Upper lobe of right lung (tissue), 1 donor: ENCODE data around the gene CEP104. TPM values are rescaled to one million over a fixed set of nuclear protein-coding genes. Genes with fewer than 3 reads are reported as not detected.

Source experiments
- ATAC-seq: fragments of 200-7000 bp; cut with Tn5 transposase; one replicate; pipeline ENCODE4 v1.9.1; 2020; ENCODE audit warnings: mild to moderate bottlenecking, moderate library complexity
- DNase-seq: peaks from one replicate; pipeline ENCODE4 v3.0.0-alpha.2; 2020
- H3K27ac ChIP-seq: fragments of 200-600 bp; one replicate; pipeline ENCODE4 v1.8.0; 2022
- H3K27me3 ChIP-seq: fragments of 200-600 bp; one replicate; pipeline ENCODE4 v1.8.0; 2022; ENCODE audit warnings: mild to moderate bottlenecking
- H3K36me3 ChIP-seq: fragments of 200-600 bp; one replicate; pipeline ENCODE4 v1.8.0; 2022
- H3K4me1 ChIP-seq: fragments of 200-600 bp; one replicate; pipeline ENCODE4 v1.8.0; 2022
- H3K4me3 ChIP-seq: fragments of 200-600 bp; one replicate; pipeline ENCODE4 v1.8.0; 2022; ENCODE audit warnings: mild to moderate bottlenecking
- H3K9me3 ChIP-seq: fragments of 200-600 bp; one replicate; pipeline ENCODE4 v1.8.0; 2022
- CTCF ChIP-seq: fragments of 200-600 bp; IDR thresholded peaks from one replicate; pipeline ENCODE4 v1.8.0; 2022; ENCODE audit warnings: antibody characterized with exemption
- intact Hi-C: fragments of 100-400 bp; cut with DNase I; formaldehyde crosslinking; loops from one replicate; pipeline ENCODE4 v1.11.0; 2022
- total RNA-seq: library from RNA; stranded (reverse); fragmentation: NEBNext Ultra II Directional; extraction: Animal tissue kit (Norgen Biotek cat#: 25700); gene quantifications from one replicate; pipeline ENCODE4 v1.2.1, GENCODE V29; 2021
- donor health status: DM: no; HTN: yes; CAD: no; lungs with severe emphysema.

Gene CEP104
- total RNA-seq, 1 donor from 2014 or later = 61.0 TPM

GRCh38 chr1:3822421-3822820 lies 34.6 kb downstream of the CEP104 start:
- DNase-seq (peak; percentile 36), ATAC-seq (no peak)
- Histone ChIP-seq H3K4me1 (no peaks in the 10 kb centered on the region), H3K4me3 (no peak overlapping the region), H3K9me3 (no peaks in the 10 kb centered on the region), H3K27me3 (no peaks in the 10 kb centered on the region), H3K27ac (no peak overlapping the region), H3K36me3 (peaks cover 68% of the 10 kb centered on the region)
- intact Hi-C loops = no loop called here
- no peak for TF ChIP-seq CTCF

GRCh38 chr1:3821908-3822307 lies 35.1 kb downstream of the CEP104 start:
- no peak overlapping the region for H3K4me3 ChIP-seq
- intact Hi-C loops = no loop called here
- H3K27ac ChIP-seq = no peak overlapping the region
- H3K36me3 ChIP-seq = peaks cover 63% of the 10 kb centered on the region
- no peaks in the 10 kb centered on the region for H3K27me3 ChIP-seq
- no peaks in the 10 kb centered on the region for H3K9me3 ChIP-seq
- ATAC-seq = no peak
- no peak for TF ChIP-seq CTCF
- peak; percentile 19 for DNase-seq
- no peaks in the 10 kb centered on the region for H3K4me1 ChIP-seq

- no peaks in the 10 kb centered on the region for H3K9me3 ChIP-seq
- no peaks in the 10 kb centered on the region for H3K4me1 ChIP-seq
- ATAC-seq (no peak), DNase-seq (peak; percentile 49)
- intact Hi-C loops = no loop called here
- no peak for TF ChIP-seq CTCF
- H3K27ac ChIP-seq = no peak overlapping the region
- H3K36me3 ChIP-seq = peaks cover 60% of the 10 kb centered on the region
- no peaks in the 10 kb centered on the region for H3K27me3 ChIP-seq
- no peak overlapping the region for H3K4me3 ChIP-seq
Measured at GRCh38 chr1:3821447-3821846, 35.6 kb downstream of the CEP104 start.

GRCh38 chr1:3821004-3821403 lies 36.0 kb downstream of the CEP104 start:
- DNase-seq (no peak), ATAC-seq (no peak)
- Histone ChIP-seq H3K36me3 (peaks cover 60% of the 10 kb centered on the region), H3K27me3 (no peaks in the 10 kb centered on the region), H3K4me1 (no peaks in the 10 kb centered on the region), H3K9me3 (no peaks in the 10 kb centered on the region), H3K27ac (no peak overlapping the region), H3K4me3 (no peak overlapping the region)
- no peak for TF ChIP-seq CTCF
- intact Hi-C loops = no loop called here

GRCh38 chr1:3820316-3820715 lies 36.7 kb downstream of the CEP104 start:
- Histone ChIP-seq H3K4me3 (no peak overlapping the region), H3K9me3 (no peaks in the 10 kb centered on the region), H3K4me1 (no peaks in the 10 kb centered on the region), H3K27ac (no peak overlapping the region), H3K36me3 (peaks cover 60% of the 10 kb centered on the region), H3K27me3 (no peaks in the 10 kb centered on the region)
- DNase-seq (peak; percentile 34), ATAC-seq (no peak)
- intact Hi-C loops = no loop called here
- TF ChIP-seq CTCF = no peak

GRCh38 chr1:3819771-3820200 lies 37.2 kb downstream of the CEP104 start:
- H3K4me3 ChIP-seq = no peak overlapping the region
- no peaks in the 10 kb centered on the region for H3K27me3 ChIP-seq
- no peaks in the 10 kb centered on the region for H3K4me1 ChIP-seq
- ATAC-seq (no peak), DNase-seq (peak; percentile 40)
- intact Hi-C loops = no loop called here
- peaks cover 62% of the 10 kb centered on the region for H3K36me3 ChIP-seq
- no peak overlapping the region for H3K27ac ChIP-seq
- no peak for TF ChIP-seq CTCF
- H3K9me3 ChIP-seq = no peaks in the 10 kb centered on the region
